Midbrain (tissue), 1 donor: ENCODE results near the gene KRT14.
"Not testable (repeated sequence)": the region's sequence is repeated elsewhere in the genome, so short reads cannot be mapped to it uniquely, and the experiment has no call there.

Experiments
- DNase-seq: peaks from one replicate; lab custom pipeline; 2025; lab: John Stamatoyannopoulos, UW

Gene KRT14

GRCh38 chr17:41623184-41623861, 36.6 kb upstream of the KRT14 start:
- not testable (repeated sequence) for DNase-seq

GRCh38 chr17:41622340-41623183, 35.9 kb upstream of the KRT14 start:
- not testable (repeated sequence) for DNase-seq

GRCh38 chr17:41621916-41622315, 35.2 kb upstream of the KRT14 start:
- DNase-seq, result no peak

- DNase-seq, result not testable (repeated sequence)
Observed at GRCh38 chr17:41621435-41621817, 34.7 kb upstream of the KRT14 start.

- no peak for DNase-seq
Observed at GRCh38 chr17:41620583-41621434, 34.1 kb upstream of the KRT14 start.

GRCh38 chr17:41619927-41620582, 33.4 kb upstream of the KRT14 start:
- DNase-seq, result not testable (repeated sequence)

GRCh38 chr17:41619036-41619926, 32.6 kb upstream of the KRT14 start:
- DNase-seq, result no peak

- DNase-seq, result no peak
Observed at GRCh38 chr17:41618341-41619035, 31.8 kb upstream of the KRT14 start.

- no peak for DNase-seq
Observed at GRCh38 chr17:41617698-41618097, 31.0 kb upstream of the KRT14 start.

- DNase-seq, result no peak
Observed at GRCh38 chr17:41617136-41617535, 30.4 kb upstream of the KRT14 start.

GRCh38 chr17:41616486-41616885, 29.8 kb upstream of the KRT14 start:
- DNase-seq, result not testable (repeated sequence)

GRCh38 chr17:41615454-41615853, 28.8 kb upstream of the KRT14 start:
- no peak for DNase-seq

GRCh38 chr17:41614767-41615166, 28.1 kb upstream of the KRT14 start:
- DNase-seq, result not testable (repeated sequence)

- DNase-seq, result no peak
Observed at GRCh38 chr17:41614098-41614497, 27.4 kb upstream of the KRT14 start.

GRCh38 chr17:41613277-41614082, 26.8 kb upstream of the KRT14 start:
- DNase-seq, result no peak

- not testable (repeated sequence) for DNase-seq
Observed at GRCh38 chr17:41612376-41613160, 25.9 kb upstream of the KRT14 start, which contains the start of gene KRT16. TSS of gene KRT16 (minus strand) at chr17:41612767. CDS start at chr17:41612688, 79 bp downstream.

- no peak for DNase-seq
Observed at GRCh38 chr17:41610965-41611640, 24.4 kb upstream of the KRT14 start.

GRCh38 chr17:41610061-41610517, 23.4 kb upstream of the KRT14 start:
- not testable (repeated sequence) for DNase-seq
